NK-92 (cell line): ENCODE results near the gene MACROD2.

ENCODE experiments used
- DNase-seq: peaks from one replicate; lab custom pipeline; 2025; ENCODE audit not compliant: unreplicated experiment; lab: John Stamatoyannopoulos, UW

Gene MACROD2

DNA sequence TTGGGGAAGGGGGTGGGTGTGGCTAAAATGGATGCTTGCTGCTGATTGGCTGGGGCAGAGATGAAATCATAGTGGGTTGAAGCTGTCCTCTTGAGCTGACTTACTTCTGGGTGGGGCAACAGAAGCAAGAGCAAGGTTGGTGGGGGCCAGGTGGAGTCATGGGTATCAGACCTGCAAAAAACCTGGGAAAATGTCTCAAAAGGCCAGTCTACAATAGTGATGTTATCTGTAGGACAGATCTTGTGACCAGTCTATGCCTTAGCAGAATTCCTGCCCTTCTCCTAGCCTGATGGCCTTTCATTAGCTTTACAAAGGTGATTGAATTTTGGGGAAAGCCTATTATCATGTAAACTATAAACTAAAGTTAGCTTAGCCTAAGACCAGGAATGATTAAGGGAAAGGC lies 1632.2 kb downstream of the MACROD2 start:
- no peak for DNase-seq

DNA sequence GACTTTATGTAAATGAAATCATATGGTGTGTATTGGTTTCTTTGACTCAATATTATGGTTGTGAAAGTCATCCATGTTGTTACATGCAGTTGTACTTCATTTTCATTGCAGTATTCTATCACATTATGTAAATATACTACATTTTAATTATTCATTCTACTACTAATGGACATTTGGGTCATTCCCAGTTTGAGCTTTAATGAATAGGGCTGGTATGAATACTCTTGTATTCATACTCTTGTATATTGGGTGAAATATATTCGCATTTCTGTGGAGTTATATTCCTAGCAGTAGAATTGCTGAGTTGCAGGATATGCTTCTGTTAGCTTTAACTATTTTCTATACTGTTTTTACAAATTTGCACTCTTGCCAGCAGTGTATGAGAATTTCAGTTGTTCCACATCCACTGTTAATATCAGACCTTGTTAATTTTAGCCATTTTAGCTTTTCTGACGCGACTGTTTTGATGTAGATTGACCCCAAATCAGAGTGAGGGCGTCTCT lies 1633.6 kb downstream of the MACROD2 start:
- no peak for DNase-seq

GRCh38 chr20:15630360-15630759 lies 1635.0 kb downstream of the MACROD2 start:
- DNase-seq, result no peak

- no peak for DNase-seq
Measured at GRCh38 chr20:15632680-15633079, 1637.4 kb downstream of the MACROD2 start.

DNA sequence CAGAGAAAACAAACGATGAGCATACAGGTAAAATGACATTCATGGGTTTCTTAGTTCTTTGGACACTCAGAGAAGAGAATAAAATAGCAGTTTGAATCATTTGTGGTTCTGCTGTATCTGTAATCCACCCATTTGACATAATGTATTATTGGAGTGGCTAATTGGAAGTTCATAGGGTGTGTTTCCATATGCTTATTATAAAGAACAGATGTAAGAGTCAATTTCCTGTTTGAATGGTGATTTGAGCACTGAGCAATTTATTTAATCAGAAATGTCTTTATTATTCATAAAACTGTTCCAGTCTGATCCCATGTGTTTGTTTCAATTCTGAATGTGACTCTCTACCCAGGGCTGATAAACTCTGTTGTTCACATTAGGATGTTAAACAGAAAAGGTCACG lies 1638.8 kb downstream of the MACROD2 start:
- no peak for DNase-seq

GRCh38 chr20:15637546-15637945 lies 1642.2 kb downstream of the MACROD2 start:
- no peak for DNase-seq

GRCh38 chr20:15637950-15638754 lies 1642.8 kb downstream of the MACROD2 start:
- no peak for DNase-seq

DNA sequence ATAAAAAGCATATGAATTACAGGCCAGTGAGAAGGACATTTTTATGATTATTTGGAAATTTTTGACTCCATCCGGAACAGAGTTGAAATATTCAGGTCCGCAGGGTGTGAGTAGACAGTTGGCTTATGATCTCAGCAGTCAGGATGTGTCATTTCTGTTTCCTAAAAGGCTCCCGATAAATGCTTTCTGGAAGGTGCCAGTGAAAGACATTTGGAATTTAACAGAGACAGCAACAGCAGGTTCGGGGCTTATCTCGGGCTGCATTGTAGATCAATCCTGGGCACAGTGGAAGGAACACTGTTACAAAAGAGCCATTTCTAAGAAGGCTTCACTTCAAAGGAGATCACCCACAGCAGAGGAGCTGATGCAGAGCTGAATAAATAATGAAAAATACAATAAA lies 1643.5 kb downstream of the MACROD2 start:
- DNase-seq, result no peak

GRCh38 chr20:15639839-15640238 lies 1644.5 kb downstream of the MACROD2 start:
- DNase-seq, result no peak

DNA sequence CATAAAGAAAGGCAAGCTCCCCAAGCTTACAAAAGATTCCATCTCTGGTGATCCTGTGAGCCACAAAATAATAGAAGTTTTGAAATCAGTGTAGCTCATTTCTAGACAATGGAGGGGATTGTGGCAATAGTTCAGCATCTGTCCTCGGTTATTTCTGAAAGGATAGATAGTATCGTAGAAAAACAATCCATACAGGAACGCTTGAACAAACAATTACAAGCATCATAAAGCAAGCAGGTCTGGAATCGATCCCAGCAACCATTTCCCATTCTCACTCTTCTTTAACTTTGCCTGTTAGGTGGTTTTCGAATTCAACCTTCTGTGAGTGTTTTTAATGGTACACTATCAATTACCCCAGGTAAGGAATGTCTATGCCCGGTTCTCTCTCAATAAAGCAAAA lies 1646.8 kb downstream of the MACROD2 start:
- DNase-seq, result no peak

DNA sequence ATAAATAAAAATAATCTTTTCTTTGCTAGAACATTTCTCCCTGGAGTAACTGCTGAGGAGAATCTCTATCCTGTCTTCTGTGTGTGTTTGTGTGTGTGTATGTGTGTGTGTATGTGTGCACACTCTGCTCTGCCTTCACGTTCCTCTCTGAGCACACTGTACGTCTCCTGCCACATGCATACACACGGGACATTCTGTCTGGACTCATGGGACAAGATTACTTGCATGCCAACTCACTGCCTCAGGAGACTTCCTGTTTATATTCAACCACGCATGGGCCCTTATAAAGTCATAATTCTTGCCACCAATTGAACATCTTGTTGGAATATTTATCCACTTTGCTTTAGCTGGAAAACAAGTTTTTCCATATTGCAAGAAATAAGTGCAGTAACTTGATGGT lies 1647.4 kb downstream of the MACROD2 start:
- no peak for DNase-seq

- no peak for DNase-seq
Measured at GRCh38 chr20:15643713-15644112, 1648.4 kb downstream of the MACROD2 start.

GRCh38 chr20:15645816-15646215 lies 1650.5 kb downstream of the MACROD2 start:
- no peak for DNase-seq

DNA sequence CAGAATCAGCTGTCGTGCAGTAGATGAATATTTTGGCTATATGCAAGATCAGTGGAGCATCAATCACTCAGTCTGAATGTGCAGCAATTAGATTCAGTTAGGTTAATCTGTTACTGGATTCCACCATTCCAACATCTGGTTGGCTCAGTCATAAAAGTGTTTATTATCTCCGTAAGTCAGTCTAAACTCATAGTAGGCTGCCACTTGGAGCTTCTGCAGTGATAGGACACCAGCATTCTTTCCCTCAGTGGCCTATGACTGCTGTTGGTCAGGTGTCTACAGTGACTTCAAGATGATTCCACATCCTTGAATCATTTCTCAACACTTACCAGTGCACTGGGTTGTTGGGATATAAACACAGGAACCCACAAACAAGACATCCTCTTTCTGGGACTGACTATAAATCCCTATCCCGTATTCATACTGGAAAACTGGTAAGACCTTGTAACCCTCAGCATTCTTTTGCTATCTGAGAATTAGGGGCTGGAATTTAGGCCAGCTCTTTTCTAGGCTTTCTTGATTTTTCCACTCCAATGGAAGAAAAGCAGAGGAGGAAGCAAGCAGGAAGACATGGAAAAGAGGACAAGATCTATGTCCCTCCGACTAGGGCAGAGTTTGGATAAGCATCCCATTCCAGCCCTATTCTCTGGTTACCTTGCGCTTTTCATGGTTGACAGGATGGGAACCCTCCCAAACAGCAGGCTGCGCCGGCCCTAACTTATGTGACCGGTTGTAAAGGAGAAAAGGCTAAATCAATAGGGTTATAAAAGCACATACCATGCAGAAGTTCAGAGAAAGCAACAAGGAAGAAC lies 1658.3 kb downstream of the MACROD2 start:
- no peak for DNase-seq

DNA sequence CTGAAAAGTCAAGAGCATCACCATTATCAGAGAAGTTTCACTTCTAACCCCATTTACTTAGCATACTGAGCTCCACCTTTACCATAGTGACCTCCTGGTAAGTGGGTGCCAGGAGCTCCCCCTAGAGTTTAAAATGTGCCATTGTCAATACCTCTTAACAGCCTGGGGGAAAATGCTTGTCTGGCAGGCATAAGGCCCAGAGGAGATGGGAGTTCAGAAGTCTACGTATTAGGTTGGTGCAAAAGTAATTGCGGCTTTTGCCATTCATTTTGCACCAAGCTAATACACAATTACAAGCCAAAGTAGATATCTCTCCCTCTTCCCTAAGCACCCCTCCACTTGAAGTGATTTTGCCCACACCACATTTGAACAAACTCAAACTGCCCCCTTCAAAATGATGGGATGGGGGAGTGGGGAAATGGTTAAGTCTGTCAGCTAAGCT lies 1658.9 kb downstream of the MACROD2 start:
- DNase-seq, result no peak

- no peak for DNase-seq
Measured at GRCh38 chr20:15655295-15655874, 1660.1 kb downstream of the MACROD2 start.

DNA sequence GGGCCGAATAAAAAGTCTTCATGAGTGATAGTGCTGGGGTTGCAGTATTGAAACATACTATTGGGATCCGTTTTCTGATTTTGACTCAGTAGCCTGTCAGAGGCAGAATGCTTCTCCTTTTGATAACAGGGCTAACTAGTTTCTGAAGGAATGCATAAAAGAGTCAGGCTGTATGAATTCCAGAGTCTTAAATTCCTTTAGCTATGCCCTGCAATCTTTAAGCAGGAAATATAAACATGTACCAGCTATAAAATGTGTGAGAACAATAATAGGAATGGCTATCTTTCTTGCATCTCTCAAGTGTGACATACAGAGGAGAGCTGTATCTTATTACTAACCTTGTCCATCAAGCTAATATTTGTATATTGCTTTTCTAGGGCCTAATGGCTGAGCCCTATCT lies 1660.8 kb downstream of the MACROD2 start:
- no peak for DNase-seq

DNA sequence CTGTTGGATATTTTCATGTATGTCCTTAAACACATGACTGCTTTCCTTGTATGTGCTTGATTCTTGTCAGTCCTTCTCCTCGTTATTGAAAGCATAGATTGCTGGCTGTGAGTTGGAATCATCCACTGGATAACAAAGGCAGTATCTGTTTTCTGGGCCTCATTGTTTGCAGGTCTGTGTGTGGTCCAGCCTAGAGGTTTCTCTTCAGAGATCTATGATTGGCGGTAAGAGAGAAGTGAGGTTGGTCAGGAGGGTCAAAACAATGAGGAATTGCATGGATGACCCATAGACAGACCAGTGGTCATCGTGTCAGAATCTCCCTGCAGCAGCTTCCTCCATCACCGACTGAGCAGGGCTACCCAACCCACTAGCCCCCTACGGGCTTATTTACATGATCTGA lies 1663.0 kb downstream of the MACROD2 start:
- no peak for DNase-seq

- DNase-seq, result no peak
Measured at GRCh38 chr20:15673206-15673605, 1677.9 kb downstream of the MACROD2 start.

- no peak for DNase-seq
Measured at GRCh38 chr20:15674253-15675060, 1679.1 kb downstream of the MACROD2 start.

DNA sequence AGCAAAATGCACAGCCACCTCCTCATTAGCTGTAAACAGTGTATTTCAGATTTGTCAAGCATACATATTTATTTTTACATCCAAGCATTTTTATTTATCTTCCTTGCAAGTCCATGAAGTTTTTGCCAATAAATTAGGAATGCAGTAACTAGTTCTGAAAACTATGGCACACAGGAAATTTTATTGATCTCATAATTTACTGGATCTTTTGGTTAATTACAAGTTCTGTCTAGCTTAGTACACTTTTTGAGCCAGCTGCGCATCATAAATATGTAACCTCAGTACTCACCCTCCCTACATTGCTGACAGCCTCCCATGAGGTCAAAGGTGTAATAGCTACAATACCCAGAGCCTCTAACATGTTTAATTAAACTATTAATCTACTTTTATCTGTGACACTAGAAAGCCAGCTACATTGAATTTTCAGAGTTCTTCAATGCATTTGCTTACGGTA lies 1679.8 kb downstream of the MACROD2 start:
- DNase-seq, result no peak
